ENCODE data around the gene PPP2R5B. TPM values are rescaled to one million over a fixed set of nuclear protein-coding genes. Genes with fewer than 3 reads are reported as not detected.
A peak's percentile ranks its signal among the peaks of the same experiment; 100 is the strongest.

Gene PPP2R5B
- total RNA-seq, 1 donor from 2014 or later, result 26.9 TPM

DNA sequence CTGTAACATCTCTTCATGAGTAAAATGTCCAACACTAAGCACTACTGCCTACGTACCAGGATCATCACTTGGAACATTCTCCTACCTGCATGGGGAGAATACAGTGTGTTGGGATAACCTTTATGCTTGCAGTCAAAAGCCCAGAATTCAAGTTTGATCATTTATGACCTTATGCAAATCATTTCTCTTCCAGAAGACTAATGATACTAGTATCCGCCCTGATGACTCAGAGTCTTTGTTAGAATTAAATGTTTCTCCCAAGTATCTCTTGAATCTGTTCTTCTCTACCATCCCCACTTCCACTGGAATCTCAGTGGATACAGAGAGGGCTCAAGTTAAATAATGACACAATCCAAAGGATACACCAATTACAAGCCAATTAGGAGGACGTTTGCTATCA lies 35.0 kb downstream of the PPP2R5B start:
- Histone ChIP-seq H3K36me3 (ENCODE audit: control insufficient read depth, insufficient read depth, low read length) (no peaks in the 10 kb centered on the region), H3K4me3 (ENCODE audit: low read depth, low read length) (no peak overlapping the region), H3K27me3 (ENCODE audit: control insufficient read depth, insufficient read depth, low read length) (no peaks in the 10 kb centered on the region)
- no peak for DNase-seq (ENCODE audit: low read depth)
- TF ChIP-seq, protein P1, sequence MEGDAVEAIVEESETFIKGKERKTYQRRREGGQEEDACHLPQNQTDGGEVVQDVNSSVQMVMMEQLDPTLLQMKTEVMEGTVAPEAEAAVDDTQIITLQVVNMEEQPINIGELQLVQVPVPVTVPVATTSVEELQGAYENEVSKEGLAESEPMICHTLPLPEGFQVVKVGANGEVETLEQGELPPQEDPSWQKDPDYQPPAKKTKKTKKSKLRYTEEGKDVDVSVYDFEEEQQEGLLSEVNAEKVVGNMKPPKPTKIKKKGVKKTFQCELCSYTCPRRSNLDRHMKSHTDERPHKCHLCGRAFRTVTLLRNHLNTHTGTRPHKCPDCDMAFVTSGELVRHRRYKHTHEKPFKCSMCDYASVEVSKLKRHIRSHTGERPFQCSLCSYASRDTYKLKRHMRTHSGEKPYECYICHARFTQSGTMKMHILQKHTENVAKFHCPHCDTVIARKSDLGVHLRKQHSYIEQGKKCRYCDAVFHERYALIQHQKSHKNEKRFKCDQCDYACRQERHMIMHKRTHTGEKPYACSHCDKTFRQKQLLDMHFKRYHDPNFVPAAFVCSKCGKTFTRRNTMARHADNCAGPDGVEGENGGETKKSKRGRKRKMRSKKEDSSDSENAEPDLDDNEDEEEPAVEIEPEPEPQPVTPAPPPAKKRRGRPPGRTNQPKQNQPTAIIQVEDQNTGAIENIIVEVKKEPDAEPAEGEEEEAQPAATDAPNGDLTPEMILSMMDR (IDR thresholded peaks at IDR 0.05; ENCODE audit: insufficient read depth, low read length, poor library complexity, severe bottlenecking), result no peak

DNA sequence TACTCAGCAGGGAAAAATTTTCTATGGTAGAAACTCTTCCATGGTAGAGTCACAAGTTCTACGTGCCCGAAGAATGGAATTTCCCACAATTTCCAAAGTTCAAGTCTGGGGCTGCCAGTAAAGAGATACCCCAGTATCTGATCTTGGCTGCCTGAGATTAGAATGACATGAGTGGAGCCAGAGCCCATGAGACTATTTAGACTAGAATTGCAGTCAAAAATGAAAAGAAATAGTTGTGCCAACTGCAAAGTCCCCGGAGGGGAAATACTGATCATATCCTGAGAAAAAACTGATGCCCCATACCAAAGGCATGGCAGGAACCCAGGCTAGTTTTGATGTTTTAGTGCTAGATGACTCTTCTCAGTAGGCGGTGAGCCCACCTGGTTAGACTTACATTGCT lies 36.2 kb downstream of the PPP2R5B start:
- Histone ChIP-seq H3K4me3 (ENCODE audit: low read depth, low read length) (no peak overlapping the region), H3K27me3 (ENCODE audit: control insufficient read depth, insufficient read depth, low read length) (no peaks in the 10 kb centered on the region), H3K36me3 (ENCODE audit: control insufficient read depth, insufficient read depth, low read length) (no peaks in the 10 kb centered on the region)
- DNase-seq (ENCODE audit: low read depth), result no peak
- TF ChIP-seq, protein P1 (IDR thresholded peaks at IDR 0.05; ENCODE audit: insufficient read depth, low read length, poor library complexity, severe bottlenecking), result no peak

DNA sequence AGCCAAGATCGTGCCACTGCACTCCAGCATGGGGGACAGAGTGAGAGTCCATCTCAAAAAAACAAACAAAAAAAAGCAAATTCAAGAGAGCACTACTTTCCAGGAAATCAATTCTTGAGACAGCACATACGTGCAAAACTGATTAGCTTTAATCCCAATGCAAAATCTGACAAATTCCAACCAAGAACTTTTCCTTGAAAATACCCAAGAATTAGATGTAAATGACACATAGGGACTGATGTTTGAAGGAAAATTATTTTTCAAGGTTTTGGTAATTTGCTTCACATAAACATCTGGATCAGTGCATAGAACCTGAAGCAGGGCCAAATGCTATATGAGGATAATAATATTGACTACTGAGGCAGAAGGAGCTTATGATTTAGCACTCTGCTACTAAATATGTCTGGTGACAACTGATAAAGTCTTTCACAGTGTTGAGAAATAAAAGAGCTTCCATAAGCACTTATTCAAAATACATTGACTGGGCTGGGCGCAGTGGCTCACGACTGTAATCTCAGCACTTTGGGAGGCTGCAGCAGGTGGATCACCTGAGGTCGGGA lies 38.7 kb downstream of the PPP2R5B start:
- H3K36me3 ChIP-seq (ENCODE audit: control insufficient read depth, insufficient read depth, low read length), result no peaks in the 10 kb centered on the region
- no peak overlapping the region for H3K4me3 ChIP-seq (ENCODE audit: low read depth, low read length)
- TF ChIP-seq, protein P1 (IDR thresholded peaks at IDR 0.05; ENCODE audit: insufficient read depth, low read length, poor library complexity, severe bottlenecking), result no peak
- DNase-seq (ENCODE audit: low read depth), result no peak
- H3K27me3 ChIP-seq (ENCODE audit: control insufficient read depth, insufficient read depth, low read length), result no peaks in the 10 kb centered on the region

DNA sequence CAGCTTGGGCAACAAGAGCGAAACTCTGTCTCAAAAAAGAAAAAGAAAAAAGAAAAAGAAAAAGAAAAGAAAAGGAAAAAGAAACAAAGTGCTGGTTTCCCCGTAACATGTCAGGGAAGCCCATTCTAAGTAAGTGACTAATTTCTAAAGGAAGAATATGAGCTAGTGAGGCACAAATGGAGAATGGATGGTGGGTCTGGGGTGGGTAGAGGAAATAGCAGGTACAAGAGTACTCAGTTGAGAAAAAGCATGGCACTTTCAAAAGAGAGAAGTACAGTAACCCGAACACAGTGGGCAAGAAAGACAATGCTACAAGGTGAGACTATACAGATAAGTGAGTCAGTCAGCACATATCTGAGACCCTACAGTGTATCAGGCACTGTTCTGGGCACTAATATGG lies 42.9 kb downstream of the PPP2R5B start:
- TF ChIP-seq, protein P1 (IDR thresholded peaks at IDR 0.05; ENCODE audit: insufficient read depth, low read length, poor library complexity, severe bottlenecking), result no peak
- H3K4me3 ChIP-seq (ENCODE audit: low read depth, low read length), result no peak overlapping the region
- no peaks in the 10 kb centered on the region for H3K36me3 ChIP-seq (ENCODE audit: control insufficient read depth, insufficient read depth, low read length)
- H3K27me3 ChIP-seq (ENCODE audit: control insufficient read depth, insufficient read depth, low read length), result no peaks in the 10 kb centered on the region
- no peak for DNase-seq (ENCODE audit: low read depth)

DNA sequence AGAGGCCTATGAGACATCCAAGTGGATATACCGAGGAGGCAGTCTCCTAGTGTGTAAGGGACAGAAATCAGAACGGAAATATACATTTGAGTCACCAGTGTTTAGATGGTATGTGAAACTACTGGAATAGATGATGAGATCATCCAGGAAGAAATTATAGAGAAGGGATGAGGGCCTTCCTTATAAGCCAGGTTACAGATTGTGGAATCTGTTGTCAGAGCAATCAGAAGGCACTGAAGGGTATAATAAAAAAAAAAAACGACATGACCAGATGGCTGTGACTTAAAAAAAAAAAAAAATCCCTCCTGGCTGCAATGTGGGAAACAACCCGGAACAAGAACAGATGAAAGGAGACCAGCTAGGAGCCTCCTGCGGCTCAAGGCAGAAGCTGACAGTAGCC lies 44.7 kb downstream of the PPP2R5B start:
- H3K36me3 ChIP-seq (ENCODE audit: control insufficient read depth, insufficient read depth, low read length), result no peaks in the 10 kb centered on the region
- peak; percentile 35 for DNase-seq (ENCODE audit: low read depth)
- H3K4me3 ChIP-seq (ENCODE audit: low read depth, low read length), result no peak overlapping the region
- H3K27me3 ChIP-seq (ENCODE audit: control insufficient read depth, insufficient read depth, low read length), result no peaks in the 10 kb centered on the region
- TF ChIP-seq, protein P1 (IDR thresholded peaks at IDR 0.05; ENCODE audit: insufficient read depth, low read length, poor library complexity, severe bottlenecking), result no peak

DNA sequence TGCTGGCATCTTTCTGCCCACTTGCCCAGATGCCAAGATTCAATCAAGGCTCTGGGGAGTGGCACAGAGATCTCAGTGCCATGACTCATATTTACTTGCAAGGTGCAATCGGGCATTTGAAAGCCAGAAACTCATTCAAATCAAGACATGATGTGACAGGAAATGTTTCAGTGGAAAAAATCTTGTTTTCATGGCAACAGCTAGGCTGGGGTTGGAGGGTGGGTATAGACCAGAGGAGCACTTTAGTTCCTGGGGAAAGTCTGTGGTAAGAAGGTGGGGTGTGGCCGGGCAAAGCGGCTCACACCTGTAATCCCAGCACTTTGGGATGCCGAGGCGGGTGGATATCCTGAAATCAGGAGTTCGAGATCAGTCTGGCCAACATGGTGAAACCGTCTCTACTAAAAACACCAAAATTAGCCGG lies 46.3 kb downstream of the PPP2R5B start:
- TF ChIP-seq, protein P1 (IDR thresholded peaks at IDR 0.05; ENCODE audit: insufficient read depth, low read length, poor library complexity, severe bottlenecking), result no peak
- Histone ChIP-seq H3K4me3 (ENCODE audit: low read depth, low read length) (no peak overlapping the region), H3K27me3 (ENCODE audit: control insufficient read depth, insufficient read depth, low read length) (peaks cover 2% of the 10 kb centered on the region), H3K36me3 (ENCODE audit: control insufficient read depth, insufficient read depth, low read length) (no peaks in the 10 kb centered on the region)
- DNase-seq (ENCODE audit: low read depth), result peak; percentile 45
